GM18498 (cell line): ENCODE data around the gene MLPH.

Source experiments
- ATAC-seq: cut with Tn5 transposase; IDR thresholded peaks from one replicate; pipeline ENCODE4 v1.9.1; 2021; ENCODE audit warnings: mild to moderate bottlenecking, moderate library complexity; ENCODE audit not compliant: unreplicated experiment

Gene MLPH

GRCh38 chr2:237565974-237566373, 78.9 kb downstream of the MLPH start:
- ATAC-seq = no peak

GRCh38 chr2:237566401-237567235, 79.6 kb downstream of the MLPH start, which contains the start of gene PRLH:
TSS of gene PRLH (plus strand) at chr2:237566574. CDS start at chr2:237566574, 0 bp downstream.
- ATAC-seq = no peak

GRCh38 chr2:237567276-237568029, 80.4 kb downstream of the MLPH start:
- ATAC-seq = no peak

- no peak for ATAC-seq
Observed at GRCh38 chr2:237568121-237568660, 81.1 kb downstream of the MLPH start.

- no peak for ATAC-seq
Observed at GRCh38 chr2:237569041-237569440, 82.0 kb downstream of the MLPH start.

- no peak for ATAC-seq
Observed at GRCh38 chr2:237569896-237570295, 82.8 kb downstream of the MLPH start.

- ATAC-seq = no peak
Observed at GRCh38 chr2:237570776-237571335, 83.8 kb downstream of the MLPH start.

GRCh38 chr2:237571551-237571950, 84.5 kb downstream of the MLPH start:
- ATAC-seq = peak; percentile 6

- ATAC-seq = peak; percentile 96
Observed at GRCh38 chr2:237572021-237572741, 85.1 kb downstream of the MLPH start.

- ATAC-seq = no peak
Observed at GRCh38 chr2:237572742-237573101, 85.7 kb downstream of the MLPH start.

GRCh38 chr2:237573721-237574415, 86.8 kb downstream of the MLPH start:
- ATAC-seq = no peak

- ATAC-seq = no peak
Observed at GRCh38 chr2:237574467-237574866, 87.4 kb downstream of the MLPH start.

- no peak for ATAC-seq
Observed at GRCh38 chr2:237574894-237575868, 88.1 kb downstream of the MLPH start.

GRCh38 chr2:237575869-237576862, 89.1 kb downstream of the MLPH start:
- no peak for ATAC-seq

- no peak for ATAC-seq
Observed at GRCh38 chr2:237576974-237577373, 89.9 kb downstream of the MLPH start.

GRCh38 chr2:237577458-237577857, 90.4 kb downstream of the MLPH start:
- ATAC-seq = no peak

- no peak for ATAC-seq
Observed at GRCh38 chr2:237577956-237578870, 91.2 kb downstream of the MLPH start.
